GM21717 (cell line): ENCODE measurements around the gene LRRC9.
"Not testable (repeated sequence)": the region's sequence is repeated elsewhere in the genome, so short reads cannot be mapped to it uniquely, and the experiment has no call there.

Experiments
- ATAC-seq: cut with Tn5 transposase; IDR thresholded peaks from one replicate; pipeline ENCODE4 v1.9.1; 2021; ENCODE audit warnings: mild to moderate bottlenecking, moderate library complexity; ENCODE audit not compliant: unreplicated experiment

The LRRC9 gene

DNA sequence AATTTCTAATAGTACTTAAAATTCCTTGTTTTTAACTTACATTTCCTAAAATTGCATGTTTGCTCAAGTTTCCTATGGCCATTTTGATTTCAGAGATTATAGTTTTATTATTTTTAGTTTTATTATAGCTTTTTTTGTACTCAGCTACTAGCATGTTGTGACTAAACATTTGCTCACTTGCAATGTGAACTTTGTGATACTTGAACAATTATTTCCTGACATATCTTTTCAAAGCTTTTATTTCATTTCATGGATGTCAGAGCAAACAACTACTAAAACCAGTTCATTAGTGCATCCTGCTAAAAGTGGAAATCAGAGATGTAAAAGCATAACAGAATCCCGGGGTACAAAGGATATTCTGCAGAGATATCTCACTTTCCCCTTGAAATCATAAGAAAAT is 138.1 kb downstream of the LRRC9 start:
- ATAC-seq: no peak

DNA sequence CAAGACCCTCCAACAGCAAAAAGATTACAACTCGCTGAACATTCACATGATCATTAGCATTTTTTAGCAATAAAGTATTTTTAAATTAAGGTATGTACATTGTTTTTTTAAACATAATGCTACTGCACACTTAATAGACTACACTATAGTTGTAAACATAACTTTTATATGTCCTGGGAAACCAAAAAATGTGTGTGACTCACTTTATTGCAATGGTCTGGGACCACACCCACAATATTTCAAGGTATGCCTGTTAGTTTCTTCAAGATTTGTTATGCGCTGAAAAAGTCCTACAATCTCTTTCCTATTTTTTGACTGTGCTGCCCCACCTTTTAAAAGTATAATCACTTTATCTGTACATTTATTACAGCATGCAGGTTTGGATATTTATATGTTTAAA is 141.4 kb downstream of the LRRC9 start:
- no peak for ATAC-seq

DNA sequence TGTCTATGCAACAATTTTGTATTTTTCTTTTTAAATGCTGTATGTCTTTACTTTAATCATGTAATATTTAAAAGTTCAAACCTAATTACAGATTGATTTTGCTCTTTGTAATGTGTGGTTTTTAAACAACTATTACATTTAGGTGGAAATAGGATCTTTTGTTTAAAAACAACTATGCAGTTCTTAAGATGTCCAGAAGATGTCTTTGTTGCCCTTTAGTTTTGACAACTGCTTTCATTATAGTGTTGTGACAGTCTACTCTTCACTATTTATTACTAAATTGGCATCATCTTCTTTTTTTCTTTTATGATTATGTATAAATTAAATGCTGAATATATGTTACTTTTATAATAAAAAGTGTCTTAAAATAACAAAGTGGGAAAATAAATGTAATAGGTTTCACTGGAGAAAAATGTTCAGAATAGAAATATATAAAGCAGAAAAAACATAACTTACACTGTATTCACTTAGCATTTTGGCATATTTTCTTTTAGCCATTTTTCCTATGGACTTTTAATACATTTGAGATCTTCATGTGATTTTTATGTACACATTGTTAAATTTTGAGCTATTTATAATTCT is 144.6 kb downstream of the LRRC9 start:
- no peak for ATAC-seq

DNA sequence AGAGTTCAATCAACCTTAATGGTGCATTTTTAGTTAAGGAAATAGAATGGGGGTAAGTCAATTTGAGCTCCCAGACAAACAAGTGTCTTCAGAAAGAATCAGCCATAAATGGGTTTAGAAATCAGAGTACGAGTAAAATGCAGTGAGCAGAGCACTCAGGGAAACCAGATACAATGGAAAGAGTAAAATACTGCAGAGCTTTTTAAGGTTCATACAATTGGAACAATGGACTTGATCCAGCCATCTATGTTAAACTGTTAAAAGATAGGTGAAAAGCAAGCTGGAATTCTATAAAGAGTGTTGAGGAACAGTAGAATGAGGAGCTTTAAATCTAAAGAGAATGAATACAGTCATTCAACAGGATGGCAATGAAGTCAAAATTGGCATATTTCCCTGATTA is 147.9 kb downstream of the LRRC9 start:
- ATAC-seq: no peak

DNA sequence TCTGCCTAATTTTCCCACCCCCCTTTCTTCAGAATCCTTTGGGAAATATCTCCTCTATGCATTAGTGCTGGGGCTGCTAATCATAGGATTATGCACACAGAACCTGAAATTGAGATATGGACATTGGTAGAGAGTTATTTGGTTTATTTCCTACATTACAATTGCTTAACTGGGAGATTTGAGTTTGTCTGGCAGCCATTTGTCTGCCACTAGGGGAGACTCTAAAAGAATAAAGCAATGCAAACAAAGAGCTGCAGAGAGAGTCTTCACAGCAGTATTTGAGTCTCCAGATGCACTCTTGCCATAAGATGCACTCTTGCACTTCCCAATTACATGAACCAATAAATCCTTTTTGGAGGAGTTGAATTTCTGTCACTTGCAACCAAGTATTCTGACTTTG is 159.8 kb downstream of the LRRC9 start:
- ATAC-seq: no peak

DNA sequence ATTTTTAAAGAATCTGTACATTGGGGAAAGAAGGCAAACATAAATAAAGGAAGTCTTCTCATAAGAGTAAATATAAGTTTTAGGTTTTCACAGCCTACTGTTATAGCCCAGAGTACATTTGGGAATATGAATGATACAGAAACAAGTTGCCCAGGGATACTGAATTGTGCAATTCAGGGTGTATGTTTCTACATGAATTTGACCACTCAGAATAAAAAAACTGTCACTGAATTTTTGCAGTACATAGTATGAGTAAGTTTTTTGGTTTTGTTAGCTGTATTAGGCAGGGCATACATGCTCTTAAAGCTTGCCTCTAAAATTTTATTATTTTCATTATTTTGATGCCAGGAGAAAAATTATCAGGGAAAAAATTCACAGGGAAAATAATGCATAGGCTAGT is 165.1 kb downstream of the LRRC9 start:
- ATAC-seq: no peak

DNA sequence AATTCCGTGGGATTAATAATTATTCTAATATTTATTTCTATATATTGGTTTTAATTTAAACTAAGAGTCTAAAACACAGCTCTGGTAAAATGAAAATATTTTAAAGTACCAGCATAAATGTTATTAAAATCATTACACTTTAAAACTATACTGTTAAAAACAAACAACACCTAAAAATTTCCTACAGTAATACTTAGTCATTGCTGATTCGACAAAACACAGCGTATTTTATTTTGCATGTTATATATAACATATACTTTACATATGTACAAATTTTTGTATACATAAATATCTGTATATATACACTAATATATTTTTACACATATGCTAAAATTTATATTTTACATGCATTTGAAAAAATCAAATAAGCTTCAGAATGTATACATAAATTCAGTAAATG is 165.7 kb downstream of the LRRC9 start:
- no peak for ATAC-seq

DNA sequence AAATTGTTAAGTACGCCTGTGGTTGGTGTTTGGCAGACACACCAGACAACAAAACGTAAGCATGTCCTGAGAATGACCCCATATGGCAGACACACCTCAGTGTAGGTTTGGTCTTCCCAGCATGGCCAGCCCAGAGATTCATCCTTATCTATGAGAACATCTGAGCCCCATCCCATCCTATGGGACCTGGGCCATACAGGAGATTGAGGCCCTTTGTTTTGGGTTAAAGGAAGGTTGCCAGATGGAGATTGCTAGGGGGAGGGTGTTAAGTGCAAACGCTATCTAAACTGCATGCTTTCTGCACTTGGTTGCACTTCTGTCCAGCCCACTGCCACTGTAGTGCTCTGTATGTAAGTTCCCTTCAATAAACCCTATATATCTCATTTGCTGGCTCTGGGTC is 167.7 kb downstream of the LRRC9 start:
- ATAC-seq: no peak

DNA sequence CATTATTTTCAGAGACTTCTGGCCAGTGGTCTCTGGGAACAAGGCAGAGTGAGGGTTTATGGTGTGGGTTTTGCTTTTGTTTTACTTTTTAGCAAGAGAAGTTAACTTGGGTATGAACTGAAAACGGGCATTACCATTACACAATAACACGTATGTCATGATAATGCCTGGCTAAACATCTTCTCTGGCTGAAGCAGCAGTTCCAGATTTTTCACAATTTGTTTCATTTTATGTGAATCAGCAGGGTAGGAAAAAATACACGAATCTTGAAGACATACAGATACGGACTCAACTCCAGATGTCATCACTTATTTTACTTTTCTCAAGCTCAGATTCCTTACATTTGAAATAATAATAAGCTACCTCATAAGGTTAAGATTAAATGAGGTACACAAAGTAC is 169.3 kb downstream of the LRRC9 start:
- no peak for ATAC-seq

DNA sequence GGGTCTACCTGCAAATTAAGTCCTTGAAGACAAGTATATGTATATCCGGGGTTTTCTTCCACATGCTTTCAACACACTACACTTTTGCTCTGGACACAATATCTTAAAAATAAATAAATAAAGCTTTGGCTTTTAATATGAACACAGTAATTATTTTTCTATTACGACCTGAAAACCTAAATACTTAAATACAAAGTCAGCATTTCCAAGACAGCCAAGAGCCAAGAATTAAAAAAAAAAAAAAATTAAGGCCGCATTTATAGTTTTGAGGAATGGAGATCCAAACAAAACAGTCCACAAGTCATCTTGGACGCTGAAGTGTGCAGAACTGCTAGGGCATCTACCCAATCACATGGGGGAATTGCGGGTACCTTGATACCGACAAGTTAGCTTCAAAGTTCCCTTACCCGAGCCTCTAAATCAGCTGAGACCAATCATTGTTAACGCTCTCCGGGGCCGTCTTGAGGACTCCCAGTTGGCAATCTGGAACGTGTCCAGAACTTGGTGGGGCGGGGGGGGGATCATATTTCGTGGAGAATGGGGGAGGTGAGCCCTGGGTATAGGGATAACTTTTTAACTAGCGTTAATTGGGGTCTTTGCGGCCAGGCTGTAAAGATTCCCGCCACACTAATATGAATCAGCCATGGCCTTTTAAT is 171.0 kb downstream of the LRRC9 start:
- ATAC-seq: no peak

DNA sequence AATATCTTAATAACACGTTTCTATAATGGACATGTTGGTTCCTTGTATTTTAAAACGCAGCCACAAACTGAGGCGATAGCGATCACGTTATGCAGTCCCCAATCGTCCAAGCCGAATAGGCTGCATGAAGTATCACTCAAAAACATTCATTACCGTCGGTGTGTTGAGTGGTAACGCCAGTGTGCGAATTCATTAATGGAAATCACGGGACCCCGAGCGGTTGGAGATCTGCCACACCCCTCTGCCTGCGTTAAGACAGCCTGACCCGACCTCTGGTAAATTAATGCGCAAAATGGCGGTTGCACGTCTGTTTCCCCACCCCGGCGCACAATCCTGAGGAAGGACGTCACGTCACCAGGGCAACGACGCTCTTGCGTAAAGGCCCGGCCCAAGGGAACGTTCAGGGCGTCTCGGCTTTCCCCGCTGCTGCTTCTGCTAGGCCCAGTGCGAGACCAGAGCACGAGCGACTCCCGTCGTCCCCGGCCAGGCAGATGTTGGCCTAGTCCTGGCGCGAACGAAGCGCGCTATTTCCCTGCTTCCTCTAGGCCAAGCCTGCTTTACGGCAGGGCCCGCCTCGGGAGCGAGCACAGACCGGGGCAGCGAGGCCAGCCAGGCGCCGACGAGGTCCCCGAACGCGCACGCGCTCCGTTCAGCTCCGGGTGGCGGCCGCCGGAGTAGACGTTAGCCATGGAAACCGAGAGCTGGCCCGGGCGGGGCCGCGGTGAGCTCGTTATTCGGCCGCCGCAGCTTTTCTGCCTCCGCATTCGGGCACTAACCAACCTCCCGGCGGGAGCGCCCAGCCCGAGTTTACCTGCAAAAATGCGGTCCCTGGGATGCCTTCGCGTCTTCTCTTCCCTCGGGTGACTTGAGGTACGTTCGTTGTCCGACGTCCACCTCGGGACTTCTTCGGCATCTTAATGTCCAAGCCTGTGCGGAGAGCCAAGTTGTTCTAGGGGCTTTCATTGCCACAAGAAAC is 171.9 kb downstream of the LRRC9 start, which contains the start of gene PCNX4:
PCNX4 (plus strand) TSS at position 374 of the 976 bp plus-strand sequence. CDS start 15,716 bp downstream, outside the sequence.
- ATAC-seq: peak; percentile 95

DNA sequence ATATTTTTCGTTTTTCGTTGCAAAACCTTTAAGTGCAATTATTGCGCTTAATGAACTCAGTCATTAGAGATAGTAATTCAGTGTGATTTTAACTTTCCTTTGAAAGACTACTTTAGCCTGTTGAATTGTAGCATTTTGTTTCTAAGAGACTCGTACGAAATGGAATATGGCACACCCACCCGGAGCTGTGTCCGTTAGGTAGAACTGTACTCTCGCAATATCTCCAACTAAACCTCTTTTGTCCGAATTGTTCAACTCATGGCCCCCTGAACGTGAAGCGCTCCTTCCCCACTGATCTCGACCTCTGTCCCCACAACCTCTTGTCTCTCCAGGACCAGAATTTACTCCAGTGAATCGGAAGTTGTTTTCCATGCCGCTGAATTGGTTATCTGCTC is 172.6 kb downstream of the LRRC9 start:
- ATAC-seq: no peak

DNA sequence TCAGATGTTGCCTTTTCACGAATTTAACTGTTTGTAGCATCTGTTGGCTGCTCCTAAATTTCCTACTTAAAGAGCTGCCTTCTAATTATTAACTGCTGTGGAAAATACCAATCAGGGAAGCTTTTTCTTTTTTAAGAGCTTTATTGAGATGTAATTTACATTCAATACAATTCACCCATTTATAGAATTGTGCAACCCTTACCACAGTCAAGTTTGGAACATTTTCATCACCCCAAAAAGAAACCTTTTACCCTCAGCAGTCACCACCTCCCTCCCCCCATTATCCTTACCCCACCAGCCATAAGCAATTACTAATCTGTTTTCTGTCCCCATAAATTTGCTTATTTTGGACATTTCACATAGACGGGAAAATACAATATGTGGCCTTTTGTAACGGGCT is 173.1 kb downstream of the LRRC9 start:
- ATAC-seq: no peak

DNA sequence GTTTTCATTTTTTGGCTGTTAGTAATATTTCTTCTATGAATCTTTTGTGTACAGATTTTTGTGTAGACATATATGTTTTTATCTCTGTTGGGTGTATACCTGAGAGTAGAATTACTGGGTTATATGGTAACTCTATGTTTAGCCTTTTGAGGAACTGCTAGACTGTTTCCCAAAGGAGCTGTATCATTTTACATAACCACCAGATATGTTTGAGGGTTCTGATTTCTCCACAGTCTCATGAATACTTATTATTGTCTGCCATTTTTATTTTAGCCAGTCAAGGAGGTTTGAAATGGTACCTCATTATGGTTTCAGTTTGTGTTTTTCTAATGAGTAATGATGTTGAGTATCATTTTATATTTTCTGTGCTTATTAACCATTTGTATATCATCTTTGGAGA is 173.7 kb downstream of the LRRC9 start:
- no peak for ATAC-seq

DNA sequence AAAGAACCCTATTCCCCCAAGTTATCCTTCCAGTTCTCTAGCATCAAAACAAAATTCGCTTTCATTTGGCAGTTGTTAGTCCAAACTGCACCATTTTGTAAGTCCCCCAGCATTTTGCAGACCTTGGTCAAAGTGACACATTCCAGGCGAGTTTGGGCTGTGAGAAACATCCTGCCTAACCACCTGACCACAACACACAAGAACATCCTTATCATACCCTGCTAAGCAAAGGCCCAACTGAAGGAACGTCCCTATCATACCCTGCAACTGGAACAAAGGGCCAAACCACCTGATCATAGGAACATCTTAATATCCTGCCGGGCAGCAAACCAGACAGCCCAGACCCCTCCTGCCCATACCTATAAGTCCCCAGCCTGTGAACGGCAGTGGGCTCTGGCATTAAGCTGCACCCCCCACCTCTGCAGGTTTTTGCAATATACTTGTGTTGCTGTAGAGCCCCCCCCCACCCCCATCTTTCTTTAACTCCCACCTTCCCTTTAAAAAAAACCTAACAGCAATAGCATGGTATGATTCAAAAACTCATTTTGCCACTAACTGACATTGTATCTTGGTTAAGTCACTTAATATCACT is 174.5 kb downstream of the LRRC9 start:
- no peak for ATAC-seq

DNA sequence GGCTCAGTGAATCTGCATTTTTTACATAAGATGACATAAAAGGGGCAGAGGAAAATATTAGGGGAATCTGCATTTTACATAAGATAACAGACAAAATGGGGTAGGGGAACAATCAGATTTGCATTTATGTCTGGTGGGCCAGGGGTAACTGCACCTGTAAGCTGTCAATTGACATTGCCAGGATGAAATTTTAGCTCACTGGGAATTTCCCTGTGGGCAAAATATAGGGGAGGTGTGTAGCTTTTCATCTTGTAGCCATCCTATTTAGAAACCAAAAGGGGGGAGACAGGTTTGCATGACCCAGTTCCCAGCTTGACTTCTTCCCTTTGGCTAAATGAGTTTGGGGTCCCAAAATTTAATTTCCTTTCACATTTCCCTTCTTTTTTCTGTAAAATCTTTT is 175.3 kb downstream of the LRRC9 start:
- no peak for ATAC-seq

DNA sequence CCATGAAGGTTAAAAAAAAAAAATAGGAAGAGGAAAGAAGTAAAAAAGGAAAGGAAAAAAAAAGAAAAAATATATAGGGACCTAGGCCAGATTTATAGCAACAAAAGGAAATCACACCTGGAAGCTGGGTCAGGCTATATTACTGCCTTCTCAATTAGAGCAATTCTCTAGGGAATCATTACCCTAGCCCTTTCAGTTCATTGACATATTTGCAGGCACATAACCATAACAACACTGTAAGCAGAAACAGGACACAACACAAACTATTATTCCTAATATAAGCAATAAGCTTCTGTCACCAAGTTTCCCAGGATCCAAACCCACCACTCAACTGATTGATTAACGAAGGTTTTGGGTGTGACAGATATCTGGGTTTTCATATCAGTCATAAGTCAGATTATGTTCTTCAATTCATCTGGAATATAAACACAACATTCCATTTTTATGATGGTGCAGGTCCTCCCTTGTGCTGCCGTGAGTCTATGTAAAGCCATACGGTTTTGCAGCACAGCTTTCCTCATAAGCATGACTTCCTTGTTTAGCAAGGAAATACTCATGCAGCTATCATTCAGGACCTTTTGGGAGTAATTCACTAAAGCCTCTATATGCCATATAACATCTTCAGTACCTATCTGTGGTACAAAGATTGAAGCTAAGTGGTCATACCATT is 176.0 kb downstream of the LRRC9 start:
- no peak for ATAC-seq

DNA sequence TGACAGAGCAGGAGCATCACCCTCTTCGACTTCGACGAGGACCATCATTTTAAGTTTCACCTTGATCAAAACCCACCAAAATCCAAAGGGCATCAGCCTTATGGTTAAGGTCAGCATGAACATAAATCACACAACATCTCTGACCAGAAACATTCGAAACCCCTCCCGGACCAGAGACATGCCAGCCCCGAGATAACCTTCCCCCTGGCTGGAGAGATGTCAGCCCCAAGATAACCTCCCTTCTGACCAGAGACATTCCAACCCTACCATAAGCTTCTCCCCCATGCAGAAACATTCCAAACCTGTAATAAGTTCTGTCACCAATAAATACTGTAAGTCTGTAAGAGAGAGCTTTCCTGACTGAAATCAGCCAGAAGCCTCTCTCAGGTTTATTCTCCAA is 178.0 kb downstream of the LRRC9 start:
- no peak for ATAC-seq

DNA sequence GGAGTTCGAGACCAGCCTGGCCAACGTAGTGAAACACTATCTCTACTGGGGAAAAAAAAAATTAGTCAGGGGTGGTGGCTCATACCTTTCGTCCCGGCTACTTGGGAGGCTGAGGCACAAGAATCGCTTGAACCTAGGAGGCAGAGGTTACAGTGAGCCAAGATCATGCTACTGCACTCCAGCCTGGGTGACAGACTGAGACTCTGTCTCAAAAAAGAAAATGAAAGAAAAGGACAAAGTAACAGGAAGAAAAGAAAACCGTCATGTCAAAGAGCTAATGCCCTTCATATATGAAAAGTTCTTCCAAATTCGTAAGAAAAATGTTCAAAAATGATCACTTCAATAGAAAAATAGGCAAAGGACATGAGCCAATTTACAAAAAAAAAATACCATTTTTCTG is 179.9 kb downstream of the LRRC9 start:
- not testable (repeated sequence) for ATAC-seq

DNA sequence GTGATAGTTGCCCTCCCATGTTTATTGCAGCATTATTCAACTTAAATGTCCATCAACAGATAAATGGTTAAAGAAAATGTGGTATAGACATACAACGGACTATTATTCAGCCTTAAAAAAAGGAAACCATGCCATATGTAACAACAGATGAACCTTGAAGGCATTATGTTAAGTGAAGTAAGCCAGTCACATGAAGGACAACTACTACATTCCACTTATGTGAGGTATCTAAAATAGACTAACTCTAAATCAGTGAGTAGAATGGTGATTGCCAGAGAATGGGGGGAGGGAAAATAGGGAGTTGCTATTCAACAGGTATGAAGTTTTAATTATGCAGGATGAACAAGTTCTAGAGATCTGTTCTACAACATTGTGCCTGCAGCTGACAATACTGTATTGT is 181.8 kb downstream of the LRRC9 start:
- ATAC-seq: no peak

DNA sequence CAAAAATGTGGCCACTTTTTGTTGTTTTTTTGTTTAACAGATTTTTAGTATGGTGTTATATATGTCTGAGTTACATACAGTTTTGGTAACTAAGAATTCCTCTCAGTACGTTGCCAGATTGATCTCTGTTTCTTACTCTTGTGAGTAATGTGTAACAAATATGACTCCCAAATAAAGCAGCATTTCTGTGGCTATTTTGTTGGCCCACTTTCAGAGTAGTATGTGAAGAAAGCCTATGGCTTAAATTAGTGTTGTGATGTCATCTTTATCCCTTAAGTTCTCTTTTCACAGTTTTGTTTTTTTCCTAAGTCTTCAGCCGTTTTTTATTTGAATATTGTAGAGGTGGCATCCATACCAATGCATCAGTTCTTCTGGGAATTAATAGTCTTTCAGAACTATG is 182.4 kb downstream of the LRRC9 start:
- ATAC-seq: no peak
